ENCODE measurements around the gene PHKB.
"Not testable (repeated sequence)": the region's sequence is repeated elsewhere in the genome, so short reads cannot be mapped to it uniquely, and the experiment has no call there.

Gene PHKB

DNA sequence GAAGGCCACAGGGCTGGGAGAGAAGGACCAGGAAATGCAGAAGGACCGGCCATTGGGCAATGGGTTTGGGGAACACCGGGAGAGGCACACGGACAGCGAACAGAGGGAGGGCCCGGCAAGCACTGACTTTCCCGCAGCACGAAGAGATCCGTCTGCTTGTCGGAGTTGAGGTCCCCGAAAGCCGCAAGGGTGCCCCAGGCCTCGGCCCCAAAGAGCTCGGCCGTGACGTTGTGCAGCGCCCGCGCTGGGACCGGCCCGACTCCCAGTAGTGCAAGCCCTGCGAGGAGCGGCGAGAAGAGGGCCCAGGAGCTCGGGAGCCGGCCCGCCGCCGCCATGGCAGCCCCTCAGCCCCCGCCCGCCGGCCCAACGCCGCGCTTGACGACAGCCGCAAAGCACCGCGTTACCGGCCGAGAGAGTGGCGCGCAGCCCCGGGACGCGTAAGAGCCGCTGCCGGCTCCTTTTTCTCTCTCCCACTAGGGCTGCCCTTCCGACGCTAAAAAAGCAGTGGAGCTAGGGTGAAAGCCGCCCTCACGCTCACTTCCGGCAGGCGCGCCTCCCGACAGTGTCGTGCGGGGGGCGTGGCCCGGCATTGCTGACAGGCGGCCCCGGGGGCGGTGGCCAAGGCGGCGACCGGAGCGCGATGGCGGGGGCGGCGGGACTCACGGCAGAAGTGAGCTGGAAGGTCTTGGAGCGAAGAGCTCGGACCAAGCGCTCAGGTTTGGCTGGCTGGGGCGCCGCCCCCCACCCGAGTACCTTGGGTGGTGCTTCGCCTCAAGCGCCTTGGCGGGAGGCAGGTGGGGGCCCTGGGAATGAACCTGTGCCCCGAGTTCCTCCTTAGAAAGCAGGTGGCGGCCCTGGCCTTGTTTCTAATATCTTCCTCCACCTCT lies at the start of gene PHKB, which contains the start of gene ITFG1:
Gene PHKB, plus strand, starts transcription at position 621 of the 887 bp plus-strand sequence. Its CDS starts 20 bp downstream, at position 641.
Gene ITFG1, minus strand, starts transcription at position 353 of the 887 bp plus-strand sequence. Its CDS starts 18 bp downstream, at position 335.
- ATAC-seq, result peak; percentile 88
- DNase-seq, result peak; percentile 96

DNA sequence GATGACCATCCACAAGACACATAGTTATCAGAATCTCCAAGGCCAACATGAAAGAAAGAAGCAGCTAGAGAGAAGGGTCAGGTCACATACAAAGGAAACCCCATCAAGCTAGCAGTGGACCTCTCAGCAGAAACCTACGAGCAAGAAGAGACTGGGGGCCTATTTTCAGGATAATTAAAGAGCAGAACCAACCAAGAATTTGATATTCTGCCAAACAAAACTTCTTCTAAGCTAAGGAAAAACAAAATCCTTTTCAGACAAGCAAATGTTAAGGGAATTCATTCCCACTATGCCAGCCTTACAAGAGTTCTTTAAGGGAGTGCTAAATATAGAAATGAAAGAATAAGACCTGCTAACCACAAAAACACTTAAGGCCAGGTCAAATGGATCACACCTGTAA lies 48.1 kb upstream of the PHKB start:
- no peak for DNase-seq
- no peak for ATAC-seq

DNA sequence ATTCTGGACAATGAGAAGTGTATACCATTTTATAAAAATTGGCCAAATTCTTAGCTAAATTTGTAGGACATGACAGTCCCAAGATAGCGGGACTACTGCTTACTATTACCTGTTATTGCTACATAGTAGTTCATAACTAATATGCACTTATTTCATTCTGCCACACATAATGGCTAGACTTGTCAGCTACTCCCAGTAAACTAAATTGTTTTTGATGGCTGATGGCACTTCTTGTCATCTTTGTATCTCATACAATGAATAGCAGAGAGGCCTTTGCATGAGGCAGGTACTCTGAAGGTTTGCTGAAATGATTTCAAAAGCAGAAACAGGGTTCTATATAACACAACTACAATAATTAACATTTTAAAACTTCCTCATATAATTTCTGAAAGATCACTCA lies 44.3 kb upstream of the PHKB start:
- no peak for ATAC-seq
- DNase-seq, result no peak

DNA sequence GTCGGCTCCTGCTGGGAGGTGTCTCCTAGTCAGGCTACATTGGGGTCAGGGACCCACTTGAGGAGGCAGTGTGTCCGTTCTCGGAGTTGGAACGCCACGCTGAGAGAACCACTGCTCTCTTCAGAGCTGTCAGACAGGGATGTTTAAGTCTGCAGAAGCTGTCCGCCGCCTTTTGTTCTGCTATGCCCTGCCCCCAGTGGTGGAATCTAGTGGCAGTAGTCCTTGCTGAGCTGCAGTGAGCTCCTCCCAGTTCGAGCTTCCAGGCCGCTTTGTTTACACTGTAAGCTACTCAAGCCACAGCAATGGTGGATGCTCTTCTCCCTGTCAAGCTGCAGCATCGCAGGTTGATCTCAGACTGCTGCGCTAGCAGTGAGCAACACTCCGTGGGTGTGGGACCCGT lies 36.3 kb upstream of the PHKB start:
- ATAC-seq, result no peak
- DNase-seq, result no peak

DNA sequence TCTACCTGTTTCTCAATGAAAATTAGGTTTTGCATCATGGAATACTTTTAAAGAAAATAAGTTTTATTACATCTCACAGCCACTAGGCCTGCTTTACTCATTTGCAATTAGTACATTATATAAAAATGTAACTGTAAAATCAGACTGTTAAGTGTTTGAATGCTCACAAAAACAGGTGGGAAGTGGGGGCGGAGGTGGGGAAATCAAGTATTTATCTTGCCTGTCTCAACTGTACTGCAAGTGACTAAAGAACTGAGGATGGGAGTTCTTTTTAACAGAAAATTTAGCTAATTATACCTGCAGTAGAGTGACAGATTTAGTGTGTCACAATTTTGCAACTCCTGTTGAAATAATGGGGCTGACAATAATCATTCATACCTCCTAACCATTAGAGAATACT lies 34.3 kb upstream of the PHKB start:
- DNase-seq, result no peak
- no peak for ATAC-seq

DNA sequence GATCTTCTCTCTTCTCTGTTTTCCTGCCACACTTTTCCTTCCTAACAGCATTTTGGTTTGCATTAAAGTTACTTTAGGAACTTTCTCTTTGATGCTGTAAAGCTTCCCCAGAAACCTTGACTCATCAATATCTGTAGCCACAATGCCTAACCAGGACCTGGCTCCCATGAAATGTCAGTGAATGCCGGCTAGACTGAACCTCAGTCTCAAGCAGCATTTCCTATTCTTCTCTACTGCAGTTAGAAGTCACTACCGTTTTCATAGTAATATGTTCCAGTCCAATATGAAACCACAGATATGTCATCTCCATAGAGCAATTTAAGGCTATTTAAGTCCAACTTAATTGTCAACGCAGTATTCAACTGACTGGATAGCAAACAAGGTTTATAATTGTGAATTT lies 29.2 kb upstream of the PHKB start:
- DNase-seq (no peak), ATAC-seq (peak; percentile 76)

DNA sequence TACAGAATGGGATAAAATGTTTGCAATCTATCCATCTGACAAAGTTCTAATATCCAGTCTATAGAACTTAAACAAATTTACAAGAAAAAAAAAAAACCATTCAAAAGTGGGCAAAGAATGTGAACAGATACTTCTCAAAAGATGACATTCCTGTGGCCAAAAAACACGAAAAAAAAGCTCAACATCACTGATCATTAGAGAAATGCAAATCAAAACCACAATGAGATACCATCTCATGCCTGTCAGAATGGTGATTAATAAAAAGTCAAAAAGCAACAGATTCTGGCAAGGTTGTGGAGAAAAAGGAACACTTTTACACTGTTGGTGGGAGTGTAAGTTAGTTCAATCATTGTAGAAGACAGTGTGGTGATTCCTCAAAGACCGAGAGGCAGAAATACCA lies 26.9 kb upstream of the PHKB start:
- ATAC-seq, DNase-seq: not testable (repeated sequence)

DNA sequence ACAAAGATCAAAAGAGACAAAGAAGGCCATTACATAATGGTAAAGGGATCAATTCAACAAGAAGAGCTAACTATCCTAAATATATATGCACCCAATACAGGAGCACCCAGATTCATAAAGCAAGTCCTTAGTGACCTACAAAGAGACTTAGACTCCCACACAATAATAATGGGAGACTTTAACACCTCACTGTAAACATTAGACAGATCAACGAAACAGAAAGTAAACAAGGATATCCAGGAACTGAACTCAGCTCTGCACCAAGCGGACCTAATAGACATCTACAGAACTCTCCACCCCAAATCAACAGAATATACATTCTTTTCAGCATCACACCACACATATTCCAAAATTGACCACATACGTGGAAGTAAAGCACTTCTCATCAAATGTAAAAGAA lies 21.1 kb upstream of the PHKB start:
- not testable (repeated sequence) for DNase-seq, ATAC-seq

DNA sequence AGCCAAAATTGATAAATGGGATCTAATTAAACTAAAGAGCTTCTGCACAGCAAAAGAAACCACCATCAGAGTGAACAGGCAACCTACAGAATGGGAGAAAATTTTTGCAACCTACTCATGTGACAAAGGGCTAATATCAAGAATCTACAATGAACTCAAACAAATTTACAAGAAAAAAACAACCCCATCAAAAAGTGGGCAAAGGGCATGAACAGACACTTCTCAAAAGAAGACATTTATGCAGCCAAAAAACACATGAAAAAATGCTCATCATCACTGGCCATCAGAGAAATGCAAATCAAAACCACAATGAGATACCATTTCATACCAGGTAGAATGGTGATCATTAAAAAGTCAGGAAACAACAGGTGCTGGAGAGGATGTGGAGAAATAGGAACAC lies 18.2 kb upstream of the PHKB start:
- not testable (repeated sequence) for DNase-seq, ATAC-seq

DNA sequence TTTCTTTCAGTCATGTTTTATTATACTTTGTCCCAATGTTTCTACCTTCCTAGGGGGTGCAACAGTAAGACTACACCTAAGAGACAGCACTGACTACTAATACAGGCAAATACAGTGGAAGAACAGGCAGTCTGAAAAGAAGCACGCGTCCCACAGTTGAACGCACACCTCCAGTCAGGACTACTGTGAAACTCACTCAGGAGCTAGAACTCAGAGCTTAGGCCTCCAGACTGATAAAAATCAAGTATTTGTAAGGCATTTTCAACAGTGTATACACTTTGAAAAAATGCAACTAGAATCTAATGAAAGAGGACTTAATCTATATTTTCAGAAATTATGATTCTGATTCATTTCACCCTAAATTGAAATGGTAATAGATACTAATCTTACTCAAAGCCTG lies 14.7 kb upstream of the PHKB start:
- DNase-seq (no peak), ATAC-seq (no peak)

DNA sequence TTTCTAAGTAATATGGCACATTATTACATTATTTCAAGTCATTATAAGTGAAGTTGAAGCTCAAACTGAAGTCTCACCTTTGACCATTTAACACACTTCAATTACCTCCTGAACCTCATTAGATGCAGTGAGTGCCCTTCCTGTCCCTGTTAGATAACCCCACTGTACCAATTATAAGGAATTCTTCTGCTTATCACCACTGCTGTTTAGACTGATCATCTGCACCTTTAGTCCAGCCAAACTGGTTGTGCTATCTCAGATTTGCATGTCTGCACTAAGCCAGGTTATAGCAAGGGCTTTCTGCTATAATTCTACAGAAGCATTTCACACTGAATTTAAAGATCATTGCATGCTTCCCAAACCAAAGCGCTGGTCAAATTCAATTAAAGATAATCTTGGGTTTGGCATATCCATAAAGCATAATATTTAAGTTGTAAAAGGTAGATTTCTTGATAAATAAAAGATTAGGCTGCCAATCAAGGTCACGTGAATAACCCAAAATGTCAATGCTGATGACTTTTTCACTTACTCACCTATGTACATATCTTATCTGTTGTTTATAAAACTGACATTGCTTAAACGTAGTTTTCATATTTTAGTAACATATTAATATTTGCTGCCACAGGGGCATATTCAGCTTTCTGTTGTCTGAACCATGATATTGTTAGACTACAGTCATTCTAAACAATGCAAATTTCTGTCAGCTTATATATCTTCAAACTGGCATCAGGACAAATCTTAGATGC lies 12.1 kb upstream of the PHKB start:
- DNase-seq, result no peak
- no peak for ATAC-seq

DNA sequence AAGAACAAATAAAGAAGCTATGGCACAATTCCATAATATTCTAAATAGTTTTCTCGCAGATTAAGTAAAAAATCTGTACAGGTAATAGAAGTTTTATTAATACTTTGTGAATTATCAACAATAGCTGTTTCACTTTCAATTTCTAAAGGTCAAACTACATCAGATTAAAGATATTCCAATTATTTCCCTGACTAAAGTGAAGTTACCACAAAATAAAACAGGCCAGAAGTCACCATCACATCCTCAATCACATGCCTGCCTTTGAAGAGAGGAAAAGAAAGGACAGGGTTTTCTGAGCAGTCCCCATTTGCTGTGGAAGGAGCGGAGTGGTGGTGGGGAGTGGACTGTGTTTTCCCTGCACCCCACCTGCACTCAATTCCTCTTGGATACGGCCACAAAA lies 11.3 kb upstream of the PHKB start:
- DNase-seq, result no peak
- ATAC-seq, result no peak

DNA sequence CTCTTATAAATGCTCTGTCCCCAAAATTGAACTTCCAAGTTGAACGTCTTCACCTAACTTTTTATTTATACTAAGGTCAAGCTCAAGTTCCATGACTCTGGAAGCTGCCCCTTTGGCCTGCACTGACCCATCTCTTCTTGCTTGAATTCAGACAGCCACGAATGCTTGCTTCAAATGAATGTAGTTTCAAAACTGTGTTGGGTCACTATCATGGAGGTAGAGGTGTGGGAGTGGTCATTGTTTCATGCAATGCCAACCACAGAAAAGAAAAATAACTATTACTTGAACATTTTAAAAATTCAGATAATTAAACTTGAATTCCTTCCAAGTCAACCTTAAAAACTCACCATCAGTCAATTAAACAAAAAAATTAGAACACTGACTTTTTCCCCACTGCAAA lies 2.8 kb upstream of the PHKB start:
- DNase-seq (no peak), ATAC-seq (no peak)

DNA sequence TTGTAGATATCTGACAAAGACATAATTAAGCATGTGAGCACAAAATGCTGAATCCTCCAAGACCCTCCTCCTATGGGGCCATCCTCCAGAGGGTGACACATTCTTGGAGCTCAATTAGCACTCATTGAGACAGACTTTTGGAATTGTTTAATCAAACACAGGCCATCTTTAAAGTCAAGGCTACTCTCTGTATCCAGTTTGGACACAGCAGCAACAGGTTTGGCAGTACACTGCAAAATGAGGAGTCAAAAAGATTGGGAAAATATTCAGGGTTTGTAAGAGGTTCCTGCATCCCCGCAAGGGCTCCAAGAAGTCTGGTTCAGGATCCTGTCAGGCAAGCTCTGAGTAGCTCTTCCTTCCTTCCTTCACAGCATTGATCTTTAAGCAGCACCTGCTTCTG lies 1.5 kb upstream of the PHKB start:
- ATAC-seq (no peak), DNase-seq (no peak)

DNA sequence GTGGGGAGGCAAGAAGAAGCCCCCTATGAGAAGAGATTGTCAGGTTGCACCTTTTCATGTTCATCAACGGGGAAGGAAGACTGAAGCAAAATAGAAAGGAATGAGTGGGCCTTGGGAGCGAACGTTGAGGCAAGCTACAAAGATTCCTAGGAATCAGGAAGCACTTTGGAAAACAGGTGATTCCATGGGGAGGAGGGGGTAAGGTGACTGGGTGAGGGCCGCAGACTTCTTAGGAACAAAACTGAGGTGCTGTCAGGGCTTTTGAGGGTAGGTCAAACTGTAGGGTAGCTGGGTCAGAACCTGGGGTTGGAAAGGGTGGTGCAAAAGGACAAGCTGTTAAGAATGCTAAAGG lies 796 bp upstream of the PHKB start:
- no peak for ATAC-seq
- no peak for DNase-seq

DNA sequence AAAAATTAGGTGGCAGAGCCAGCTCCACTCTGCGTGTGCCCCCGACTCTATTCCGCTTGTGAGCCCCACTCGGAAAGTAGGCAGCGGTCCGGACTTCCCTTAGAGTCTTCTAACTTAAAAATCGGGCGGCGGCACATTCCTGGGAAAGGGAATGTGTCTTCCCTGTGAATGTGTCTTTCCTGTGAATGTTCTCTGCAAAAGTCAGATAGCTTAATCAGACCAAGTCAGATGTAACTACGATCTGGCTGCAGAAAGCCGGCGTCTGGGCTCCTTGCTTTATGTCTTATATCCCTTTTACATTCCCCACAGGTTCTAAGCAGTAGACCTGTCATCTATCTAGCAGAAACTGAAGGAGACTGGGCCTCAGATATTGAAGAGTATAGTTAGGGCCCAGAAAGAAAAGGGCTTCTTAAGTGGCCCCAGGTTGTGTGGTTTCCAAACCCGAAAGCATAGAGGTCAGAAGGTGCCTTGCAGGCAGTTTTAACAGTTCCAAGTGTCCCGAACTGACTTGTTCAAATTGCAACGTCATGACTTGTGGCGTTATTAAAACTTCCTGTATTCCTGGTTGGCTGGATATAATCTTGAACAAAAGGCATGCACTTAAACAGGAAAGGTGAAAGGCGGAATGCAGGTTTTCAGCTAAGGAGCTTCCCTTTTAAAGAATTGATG lies 601 bp downstream of the PHKB start:
- DNase-seq (no peak), ATAC-seq (peak; percentile 20)

DNA sequence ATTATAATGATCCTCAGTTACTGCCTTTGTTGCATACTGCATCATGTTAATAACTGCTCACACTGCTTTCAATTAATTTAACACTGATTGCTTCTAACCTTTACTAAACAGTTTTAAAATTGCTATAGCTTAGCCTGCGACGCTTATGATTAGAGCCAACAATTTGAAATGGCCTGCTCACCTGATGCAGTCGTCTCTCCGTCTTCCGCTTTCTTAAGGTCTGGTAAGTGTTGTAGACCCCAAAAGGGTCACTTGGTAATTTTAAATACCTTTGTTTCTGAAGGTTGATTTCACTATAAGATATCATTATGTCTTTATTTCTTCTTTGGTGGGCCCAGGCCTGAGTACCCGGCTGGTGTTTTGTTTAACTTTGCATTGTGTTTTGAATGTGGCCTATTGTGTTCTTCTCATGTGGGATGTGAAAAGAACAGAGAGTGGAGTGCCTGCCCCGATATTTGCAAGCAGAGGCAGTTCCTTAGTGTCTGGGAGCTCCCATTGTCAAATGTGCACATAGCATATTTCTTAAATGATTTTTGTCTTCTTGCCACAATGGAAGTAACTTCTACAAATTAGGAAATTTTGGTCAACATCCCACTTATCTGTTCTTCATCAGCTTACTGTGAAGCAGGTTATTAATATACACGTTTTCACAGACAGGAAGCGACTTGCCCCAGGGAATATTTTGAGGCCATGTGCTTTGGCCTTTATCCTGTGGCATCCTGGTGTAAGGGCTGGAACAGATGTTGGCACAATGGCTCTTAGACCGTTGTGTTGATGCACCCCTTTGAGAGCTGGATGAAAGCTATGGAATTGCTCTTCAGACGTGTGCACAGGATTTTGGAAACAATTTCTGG lies 2.9 kb downstream of the PHKB start:
- DNase-seq (no peak), ATAC-seq (no peak)

DNA sequence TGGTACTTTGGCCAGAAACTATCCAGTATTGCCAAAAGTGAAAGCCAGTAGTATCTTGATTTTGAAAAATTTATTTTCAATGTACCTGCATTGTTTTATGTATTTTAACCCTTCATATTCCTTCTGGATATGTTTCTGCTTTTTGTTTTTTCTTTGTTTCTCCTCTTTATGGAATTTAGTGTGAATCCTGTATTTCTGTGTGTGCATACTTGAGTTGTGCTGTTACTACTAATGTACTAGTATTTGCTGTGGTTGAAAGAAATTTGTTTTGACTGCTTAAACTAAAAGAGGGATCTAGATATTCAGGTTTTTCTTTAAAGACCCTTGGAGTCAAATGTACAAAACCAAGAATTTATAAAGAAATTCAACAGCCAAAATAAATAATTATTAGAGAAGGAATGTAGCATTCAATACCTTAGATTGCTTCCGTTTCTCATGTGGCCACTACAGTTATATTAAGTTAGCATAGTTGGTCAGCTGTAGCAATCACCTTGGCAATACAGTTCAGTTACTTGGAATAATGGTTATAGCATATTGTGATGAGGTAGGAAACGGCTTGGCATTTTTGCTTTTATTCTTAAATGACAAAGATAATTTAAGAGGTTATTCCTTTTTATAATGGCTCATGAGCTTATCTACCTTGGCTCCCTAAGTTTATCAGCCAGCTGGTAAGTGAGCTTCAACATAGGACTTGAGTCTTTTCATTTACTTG lies 4.9 kb downstream of the PHKB start:
- no peak for ATAC-seq
- DNase-seq, result no peak

DNA sequence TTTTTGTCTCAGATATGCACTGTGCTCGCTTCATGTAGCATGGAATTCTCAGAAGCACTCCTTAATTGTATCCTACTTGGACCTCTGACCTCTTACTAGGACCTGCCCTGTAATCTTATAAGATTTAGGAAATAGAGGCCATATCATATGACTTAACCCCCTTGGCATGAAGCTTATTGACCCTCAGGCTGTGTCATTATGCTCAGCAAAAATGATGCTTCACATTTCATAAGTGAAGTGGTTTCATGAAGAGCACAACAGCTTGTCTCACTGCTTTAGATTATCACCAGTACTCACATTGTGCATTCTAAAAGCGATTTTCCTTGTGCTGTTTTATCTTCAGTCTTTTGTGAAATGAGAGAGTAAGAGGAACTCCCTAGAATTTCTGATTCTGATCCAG lies 6.4 kb downstream of the PHKB start:
- DNase-seq (no peak), ATAC-seq (no peak)

DNA sequence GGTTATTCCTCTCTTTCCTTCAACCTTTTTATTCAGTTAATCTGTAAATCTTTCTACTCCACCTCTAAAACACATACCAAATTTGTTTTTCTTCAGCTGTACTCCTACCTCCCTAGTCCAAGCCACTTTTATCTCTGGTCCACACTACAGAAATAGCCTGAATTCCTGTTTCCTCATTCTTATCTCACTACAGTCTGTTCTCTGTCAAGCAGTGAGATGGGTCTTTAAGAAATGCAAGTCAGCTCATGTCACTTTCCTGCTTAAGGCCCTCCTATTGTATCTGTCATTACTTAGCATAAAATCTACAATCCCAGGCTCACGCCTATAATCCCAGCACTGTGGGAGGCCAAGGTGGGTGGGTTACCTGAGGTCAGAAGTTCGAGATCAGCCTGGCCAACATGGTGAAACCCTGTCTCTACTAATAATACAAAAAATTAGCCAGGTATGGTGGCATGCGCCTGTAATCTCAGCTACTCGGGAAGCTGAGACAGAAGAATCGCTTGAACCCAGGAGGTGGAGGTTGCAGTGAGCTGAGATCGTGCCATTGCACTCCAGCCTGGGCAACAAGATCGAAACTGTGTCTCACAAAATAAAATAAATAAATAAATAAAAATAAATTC lies 7.0 kb downstream of the PHKB start:
- ATAC-seq, DNase-seq: not testable (repeated sequence)

DNA sequence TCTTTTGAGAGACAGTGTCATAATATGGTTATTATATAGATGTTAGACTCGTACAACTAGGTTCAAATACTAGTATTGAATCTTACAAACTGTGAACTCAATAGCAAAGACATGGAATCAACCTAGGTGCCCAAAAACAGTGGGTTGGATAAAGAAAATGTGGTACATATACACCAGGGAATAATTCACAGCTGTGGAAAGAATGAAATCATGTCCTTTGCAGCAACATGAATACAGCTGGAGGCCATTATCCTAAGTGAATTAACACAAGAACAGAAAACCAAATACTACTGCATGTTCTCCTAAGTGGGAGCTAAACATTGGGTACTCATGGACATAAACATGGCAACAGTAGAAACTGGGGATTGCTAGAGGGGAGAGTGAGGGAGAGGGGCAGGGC lies 8.1 kb downstream of the PHKB start:
- DNase-seq, result no peak
- no peak for ATAC-seq

All from stimulated activated naive CD8-positive, alpha-beta T cell treated with anti-CD3 and anti-CD28 coated beads, Interleukin-15, Interleukin-2, amounts not matched to agents 100 U/mL and 50 U/mL, for 24 hours (primary cell).